GM23338 (cell line): Measurements from ENCODE around the gene TSPOAP1. TPM values are rescaled to one million over a fixed set of nuclear protein-coding genes. Genes with fewer than 3 reads are reported as not detected.

ENCODE experiments used
- ATAC-seq: fragments of 200-7000 bp; cut with Tn5 transposase; 3 replicates; pipeline ENCODE4 v1.9.1; 2020
- DNase-seq: peaks from one replicate; pipeline ENCODE4 v3.0.0-alpha.2; 2015; ENCODE audit warnings: low spot score
- H2AFZ ChIP-seq: fragments of 200-600 bp; sonication (generic); 2 replicates; pipeline ENCODE4 v1.8.0; 2016; ENCODE audit warnings: antibody characterized with exemption, mild to moderate bottlenecking, moderate library complexity
- H3F3A ChIP-seq: fragments of 200-600 bp; sonication (generic); replicated peaks from 2 replicates; pipeline ENCODE4 v1.8.0; 2017; ENCODE audit warnings: antibody characterized with exemption, mixed run types, low read depth
- H3K27ac ChIP-seq: fragments of 200-600 bp; sonication (generic); 2 replicates; pipeline ENCODE4 v1.6.1; 2016; ENCODE audit warnings: low read depth
- H3K27me3 ChIP-seq: fragments of 200-600 bp; sonication (generic); 2 replicates; pipeline ENCODE4 v1.8.0; 2016; ENCODE audit warnings: mild to moderate bottlenecking, mixed run types, moderate library complexity; ENCODE audit not compliant: insufficient read depth
- H3K36me3 ChIP-seq: fragments of 200-600 bp; sonication (generic); 2 replicates; pipeline ENCODE4 v1.8.0; 2016; ENCODE audit warnings: mild to moderate bottlenecking; ENCODE audit not compliant: insufficient read depth
- H3K4me1 ChIP-seq: fragments of 200-600 bp; sonication (generic); 2 replicates; pipeline ENCODE4 v1.8.0; 2016; ENCODE audit warnings: mild to moderate bottlenecking, moderate library complexity; ENCODE audit not compliant: insufficient read depth
- H3K4me2 ChIP-seq: fragments of 200-600 bp; sonication (generic); 2 replicates; pipeline ENCODE4 v1.7.1; 2017; ENCODE audit warnings: mixed run types
- H3K4me3 ChIP-seq: fragments of 200-600 bp; sonication (generic); 2 replicates; pipeline ENCODE4 v1.6.1; 2016; ENCODE audit warnings: mixed run types
- H3K79me2 ChIP-seq: fragments of 200-600 bp; sonication (generic); replicated peaks from 2 replicates; pipeline ENCODE4 v1.8.0; 2017; ENCODE audit warnings: mild to moderate bottlenecking; ENCODE audit not compliant: insufficient read depth
- H3K9me2 ChIP-seq: fragments of 200-600 bp; sonication (generic); 2 replicates; pipeline ENCODE4 v1.8.0; 2017; ENCODE audit not compliant: insufficient read depth
- H4K20me1 ChIP-seq: fragments of 200-600 bp; sonication (generic); replicated peaks from 2 replicates; pipeline ENCODE4 v1.8.0; 2017; ENCODE audit warnings: mild to moderate bottlenecking; ENCODE audit not compliant: insufficient read depth
- H3K27ac Mint-ChIP-seq: 2 replicates; pipeline ENCODE4 v1.8.0; 2020; ENCODE audit warnings: inconsistent platforms, mild to moderate bottlenecking, moderate library complexity, mixed read lengths
- H3K27me3 Mint-ChIP-seq: 3 replicates; pipeline ENCODE4 v1.8.0; 2022; ENCODE audit warnings: low read depth, mild to moderate bottlenecking, moderate library complexity, mixed read lengths, inconsistent platforms; ENCODE audit not compliant: insufficient read depth, poor library complexity
- H3K36me3 Mint-ChIP-seq: 3 replicates; pipeline ENCODE4 v1.8.0; 2021; ENCODE audit warnings: low read depth, mild to moderate bottlenecking, inconsistent platforms, moderate library complexity, mixed read lengths
- H3K4me1 Mint-ChIP-seq: 3 replicates; pipeline ENCODE4 v1.8.0; 2020; ENCODE audit warnings: mild to moderate bottlenecking, inconsistent platforms, mixed read lengths
- H3K4me3 Mint-ChIP-seq: 3 replicates; pipeline ENCODE4 v1.8.0; 2021; ENCODE audit warnings: moderate library complexity, mild to moderate bottlenecking, inconsistent platforms, mixed read lengths
- H3K9me3 Mint-ChIP-seq: 3 replicates; pipeline ENCODE4 v1.8.0; 2020; ENCODE audit warnings: moderate library complexity, mild to moderate bottlenecking, inconsistent platforms, mixed read lengths
- EZH2 ChIP-seq: fragments of 200-600 bp; sonication (generic); IDR thresholded peaks from one replicate; pipeline ENCODE4 v1.8.0; 2017; ENCODE audit warnings: antibody characterized with exemption, mild to moderate bottlenecking, low read depth; ENCODE audit not compliant: unreplicated experiment
- EZH2phosphoT487 ChIP-seq: fragments of 200-600 bp; sonication (generic); IDR thresholded peaks from one replicate; pipeline ENCODE4 v1.8.1; 2018; ENCODE audit warnings: antibody characterized with exemption; ENCODE audit not compliant: unreplicated experiment
- JUNB ChIP-seq: IDR thresholded peaks from one replicate; pipeline ENCODE4 v1.6.1; 2016; ENCODE audit warnings: antibody characterized with exemption; ENCODE audit not compliant: unreplicated experiment
- NANOG ChIP-seq: IDR thresholded peaks from 2 replicates; pipeline ENCODE4 v1.6.1; 2016; ENCODE audit warnings: antibody characterized with exemption, borderline replicate concordance
- POLR2AphosphoS5 ChIP-seq: IDR thresholded peaks from 2 replicates; pipeline ENCODE4 v1.6.1; 2016; ENCODE audit warnings: antibody characterized with exemption, low read depth
- ZNF114 ChIP-seq: fragments of 250-450 bp; sonication (Bioruptor Pico); IDR thresholded peaks from 2 replicates; pipeline ENCODE4 v1.5.0; 2020; ENCODE audit warnings: mild to moderate bottlenecking, moderate library complexity
- ZNF331 ChIP-seq: fragments of 250-450 bp; sonication (Bioruptor Pico); IDR thresholded peaks from 2 replicates; pipeline ENCODE4 v1.5.0; 2020; ENCODE audit warnings: low read depth, mild to moderate bottlenecking, moderate library complexity
- polyA plus RNA-seq: library from polyadenylated mRNA; unstranded; fragments of >200 nt; fragmentation: Nextera tagmentation; extraction: Ambion mirVana; gene quantifications from 2 replicates; pipeline ENCODE4 v1.2.1, GENCODE V29; 2016
- total RNA-seq: library from RNA; depleted of rRNA; stranded (reverse); fragments of >200 nt; shearing (Covaris generic); gene quantifications from 2 replicates; pipeline ENCODE4 v1.2.3, GENCODE V29; 2014
- TF ChIP-seq, protein P1 (sequence below), 2 experiments: fragments of 200-600 bp in 1 of 2; sonication (generic) in 1 of 2; conservative IDR thresholded peaks; 2 replicates each; pipeline versions ENCODE4 v1.5.1 to v1.6.1; 2016 to 2017; ENCODE audit warnings: antibody characterized with exemption in 2 of 2, low read depth in 2 of 2, mild to moderate bottlenecking in 2 of 2, moderate library complexity in 1 of 2
- TF ChIP-seq, protein P2 (sequence below): fragments of 250-450 bp; sonication (Bioruptor Pico); IDR thresholded peaks from 2 replicates; pipeline ENCODE4 v1.5.0; 2020; ENCODE audit warnings: mild to moderate bottlenecking, moderate library complexity
- TF ChIP-seq, protein P3 (sequence below): IDR thresholded peaks from one replicate; pipeline ENCODE4 v1.6.1; 2018; ENCODE audit warnings: antibody characterized with exemption; ENCODE audit not compliant: unreplicated experiment

Gene TSPOAP1
- total and polyA plus RNA-seq, 2 experiments from 2014 or later, result 7.3 to 11.8 TPM

DNA sequence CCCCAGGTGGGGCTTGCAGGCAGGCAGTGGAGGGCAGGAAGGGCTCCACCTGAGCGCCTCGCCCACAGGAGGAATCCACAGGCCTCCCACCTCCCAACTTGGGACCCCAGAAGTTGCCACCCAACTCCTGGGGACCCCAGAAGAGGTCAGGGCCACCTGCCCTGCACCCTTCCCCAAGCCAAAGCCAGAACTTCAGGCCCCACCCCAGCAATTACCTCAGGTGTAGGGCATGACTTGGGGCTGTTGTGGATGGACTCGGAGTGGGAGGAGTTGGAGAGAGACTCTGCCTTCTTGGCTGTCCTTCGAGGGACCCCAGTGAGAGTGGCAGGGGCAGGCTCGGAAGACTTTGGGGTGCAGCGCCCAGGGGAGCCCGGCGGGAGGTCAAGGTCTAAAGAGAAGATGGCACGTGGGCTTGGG, 10.5 kb downstream of the TSPOAP1 start:
- Histone ChIP-seq H3F3A (no peaks in the 10 kb centered on the region), H3K27ac (no peak overlapping the region), H3K4me1 (no peaks in the 10 kb centered on the region), H3K9me2 (no peaks in the 10 kb centered on the region), H3K27me3 (no peaks in the 10 kb centered on the region), H3K4me3 (no peak overlapping the region), H2AFZ (no peak overlapping the region), H3K4me2 (no peak overlapping the region), H3K36me3 (no peaks in the 10 kb centered on the region), H3K79me2 (no peaks in the 10 kb centered on the region), H4K20me1 (no peaks in the 10 kb centered on the region)
- Mint-ChIP-seq H3K9me3 (no peaks in the 10 kb centered on the region), H3K27ac (no peak overlapping the region), H3K36me3 (no peaks in the 10 kb centered on the region), H3K4me3 (no peak overlapping the region), H3K27me3 (peaks cover 9% of the 10 kb centered on the region), H3K4me1 (peaks cover 7% of the 10 kb centered on the region)
- DNase-seq (no peak), ATAC-seq (no peak)
- TF ChIP-seq NANOG, result no peak
- TF ChIP-seq, protein P1, sequence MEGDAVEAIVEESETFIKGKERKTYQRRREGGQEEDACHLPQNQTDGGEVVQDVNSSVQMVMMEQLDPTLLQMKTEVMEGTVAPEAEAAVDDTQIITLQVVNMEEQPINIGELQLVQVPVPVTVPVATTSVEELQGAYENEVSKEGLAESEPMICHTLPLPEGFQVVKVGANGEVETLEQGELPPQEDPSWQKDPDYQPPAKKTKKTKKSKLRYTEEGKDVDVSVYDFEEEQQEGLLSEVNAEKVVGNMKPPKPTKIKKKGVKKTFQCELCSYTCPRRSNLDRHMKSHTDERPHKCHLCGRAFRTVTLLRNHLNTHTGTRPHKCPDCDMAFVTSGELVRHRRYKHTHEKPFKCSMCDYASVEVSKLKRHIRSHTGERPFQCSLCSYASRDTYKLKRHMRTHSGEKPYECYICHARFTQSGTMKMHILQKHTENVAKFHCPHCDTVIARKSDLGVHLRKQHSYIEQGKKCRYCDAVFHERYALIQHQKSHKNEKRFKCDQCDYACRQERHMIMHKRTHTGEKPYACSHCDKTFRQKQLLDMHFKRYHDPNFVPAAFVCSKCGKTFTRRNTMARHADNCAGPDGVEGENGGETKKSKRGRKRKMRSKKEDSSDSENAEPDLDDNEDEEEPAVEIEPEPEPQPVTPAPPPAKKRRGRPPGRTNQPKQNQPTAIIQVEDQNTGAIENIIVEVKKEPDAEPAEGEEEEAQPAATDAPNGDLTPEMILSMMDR (conservative IDR thresholded peaks at IDR 0.05; ENCODE audit: low read depth in 2 of 2), result no peak
- no peak for TF ChIP-seq ZNF114 (CRISPR knock-in tag)
- TF ChIP-seq EZH2, result no peak
- TF ChIP-seq POLR2AphosphoS5, result no peak
- TF ChIP-seq, protein P2, sequence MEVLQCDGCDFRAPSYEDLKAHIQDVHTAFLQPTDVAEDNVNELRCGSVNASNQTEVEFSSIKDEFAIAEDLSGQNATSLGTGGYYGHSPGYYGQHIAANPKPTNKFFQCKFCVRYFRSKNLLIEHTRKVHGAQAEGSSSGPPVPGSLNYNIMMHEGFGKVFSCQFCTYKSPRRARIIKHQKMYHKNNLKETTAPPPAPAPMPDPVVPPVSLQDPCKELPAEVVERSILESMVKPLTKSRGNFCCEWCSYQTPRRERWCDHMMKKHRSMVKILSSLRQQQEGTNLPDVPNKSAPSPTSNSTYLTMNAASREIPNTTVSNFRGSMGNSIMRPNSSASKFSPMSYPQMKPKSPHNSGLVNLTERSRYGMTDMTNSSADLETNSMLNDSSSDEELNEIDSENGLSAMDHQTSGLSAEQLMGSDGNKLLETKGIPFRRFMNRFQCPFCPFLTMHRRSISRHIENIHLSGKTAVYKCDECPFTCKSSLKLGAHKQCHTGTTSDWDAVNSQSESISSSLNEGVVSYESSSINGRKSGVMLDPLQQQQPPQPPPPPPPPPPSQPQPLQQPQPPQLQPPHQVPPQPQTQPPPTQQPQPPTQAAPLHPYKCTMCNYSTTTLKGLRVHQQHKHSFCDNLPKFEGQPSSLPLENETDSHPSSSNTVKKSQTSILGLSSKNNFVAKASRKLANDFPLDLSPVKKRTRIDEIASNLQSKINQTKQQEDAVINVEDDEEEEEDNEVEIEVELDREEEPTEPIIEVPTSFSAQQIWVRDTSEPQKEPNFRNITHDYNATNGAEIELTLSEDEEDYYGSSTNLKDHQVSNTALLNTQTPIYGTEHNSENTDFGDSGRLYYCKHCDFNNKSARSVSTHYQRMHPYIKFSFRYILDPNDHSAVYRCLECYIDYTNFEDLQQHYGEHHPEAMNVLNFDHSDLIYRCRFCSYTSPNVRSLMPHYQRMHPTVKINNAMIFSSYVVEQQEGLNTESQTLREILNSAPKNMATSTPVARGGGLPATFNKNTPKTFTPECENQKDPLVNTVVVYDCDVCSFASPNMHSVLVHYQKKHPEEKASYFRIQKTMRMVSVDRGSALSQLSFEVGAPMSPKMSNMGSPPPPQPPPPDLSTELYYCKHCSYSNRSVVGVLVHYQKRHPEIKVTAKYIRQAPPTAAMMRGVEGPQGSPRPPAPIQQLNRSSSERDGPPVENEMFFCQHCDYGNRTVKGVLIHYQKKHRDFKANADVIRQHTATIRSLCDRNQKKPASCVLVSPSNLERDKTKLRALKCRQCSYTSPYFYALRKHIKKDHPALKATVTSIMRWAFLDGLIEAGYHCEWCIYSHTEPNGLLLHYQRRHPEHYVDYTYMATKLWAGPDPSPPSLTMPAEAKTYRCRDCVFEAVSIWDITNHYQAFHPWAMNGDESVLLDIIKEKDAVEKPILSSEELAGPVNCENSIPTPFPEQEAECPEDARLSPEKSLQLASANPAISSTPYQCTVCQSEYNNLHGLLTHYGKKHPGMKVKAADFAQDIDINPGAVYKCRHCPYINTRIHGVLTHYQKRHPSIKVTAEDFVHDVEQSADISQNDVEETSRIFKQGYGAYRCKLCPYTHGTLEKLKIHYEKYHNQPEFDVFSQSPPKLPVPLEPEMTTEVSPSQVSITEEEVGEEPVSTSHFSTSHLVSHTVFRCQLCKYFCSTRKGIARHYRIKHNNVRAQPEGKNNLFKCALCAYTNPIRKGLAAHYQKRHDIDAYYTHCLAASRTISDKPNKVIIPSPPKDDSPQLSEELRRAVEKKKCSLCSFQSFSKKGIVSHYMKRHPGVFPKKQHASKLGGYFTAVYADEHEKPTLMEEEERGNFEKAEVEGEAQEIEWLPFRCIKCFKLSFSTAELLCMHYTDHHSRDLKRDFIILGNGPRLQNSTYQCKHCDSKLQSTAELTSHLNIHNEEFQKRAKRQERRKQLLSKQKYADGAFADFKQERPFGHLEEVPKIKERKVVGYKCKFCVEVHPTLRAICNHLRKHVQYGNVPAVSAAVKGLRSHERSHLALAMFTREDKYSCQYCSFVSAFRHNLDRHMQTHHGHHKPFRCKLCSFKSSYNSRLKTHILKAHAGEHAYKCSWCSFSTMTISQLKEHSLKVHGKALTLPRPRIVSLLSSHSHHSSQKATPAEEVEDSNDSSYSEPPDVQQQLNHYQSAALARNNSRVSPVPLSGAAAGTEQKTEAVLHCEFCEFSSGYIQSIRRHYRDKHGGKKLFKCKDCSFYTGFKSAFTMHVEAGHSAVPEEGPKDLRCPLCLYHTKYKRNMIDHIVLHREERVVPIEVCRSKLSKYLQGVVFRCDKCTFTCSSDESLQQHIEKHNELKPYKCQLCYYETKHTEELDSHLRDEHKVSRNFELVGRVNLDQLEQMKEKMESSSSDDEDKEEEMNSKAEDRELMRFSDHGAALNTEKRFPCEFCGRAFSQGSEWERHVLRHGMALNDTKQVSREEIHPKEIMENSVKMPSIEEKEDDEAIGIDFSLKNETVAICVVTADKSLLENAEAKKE (CRISPR knock-in tag), result no peak
- TF ChIP-seq ZNF331 (CRISPR knock-in tag), result no peak
- TF ChIP-seq, protein P3, sequence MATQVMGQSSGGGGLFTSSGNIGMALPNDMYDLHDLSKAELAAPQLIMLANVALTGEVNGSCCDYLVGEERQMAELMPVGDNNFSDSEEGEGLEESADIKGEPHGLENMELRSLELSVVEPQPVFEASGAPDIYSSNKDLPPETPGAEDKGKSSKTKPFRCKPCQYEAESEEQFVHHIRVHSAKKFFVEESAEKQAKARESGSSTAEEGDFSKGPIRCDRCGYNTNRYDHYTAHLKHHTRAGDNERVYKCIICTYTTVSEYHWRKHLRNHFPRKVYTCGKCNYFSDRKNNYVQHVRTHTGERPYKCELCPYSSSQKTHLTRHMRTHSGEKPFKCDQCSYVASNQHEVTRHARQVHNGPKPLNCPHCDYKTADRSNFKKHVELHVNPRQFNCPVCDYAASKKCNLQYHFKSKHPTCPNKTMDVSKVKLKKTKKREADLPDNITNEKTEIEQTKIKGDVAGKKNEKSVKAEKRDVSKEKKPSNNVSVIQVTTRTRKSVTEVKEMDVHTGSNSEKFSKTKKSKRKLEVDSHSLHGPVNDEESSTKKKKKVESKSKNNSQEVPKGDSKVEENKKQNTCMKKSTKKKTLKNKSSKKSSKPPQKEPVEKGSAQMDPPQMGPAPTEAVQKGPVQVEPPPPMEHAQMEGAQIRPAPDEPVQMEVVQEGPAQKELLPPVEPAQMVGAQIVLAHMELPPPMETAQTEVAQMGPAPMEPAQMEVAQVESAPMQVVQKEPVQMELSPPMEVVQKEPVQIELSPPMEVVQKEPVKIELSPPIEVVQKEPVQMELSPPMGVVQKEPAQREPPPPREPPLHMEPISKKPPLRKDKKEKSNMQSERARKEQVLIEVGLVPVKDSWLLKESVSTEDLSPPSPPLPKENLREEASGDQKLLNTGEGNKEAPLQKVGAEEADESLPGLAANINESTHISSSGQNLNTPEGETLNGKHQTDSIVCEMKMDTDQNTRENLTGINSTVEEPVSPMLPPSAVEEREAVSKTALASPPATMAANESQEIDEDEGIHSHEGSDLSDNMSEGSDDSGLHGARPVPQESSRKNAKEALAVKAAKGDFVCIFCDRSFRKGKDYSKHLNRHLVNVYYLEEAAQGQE, result no peak
- TF ChIP-seq JUNB, result no peak
- TF ChIP-seq EZH2phosphoT487, result no peak
